HEK293 (cell line): ENCODE data around the gene MSANTD3.
A peak's percentile ranks its signal among the peaks of the same experiment; 100 is the strongest.

Source experiments
- CTCF ChIA-PET: fragments of 350-600 bp; formaldehyde crosslinking; extraction: SDS; loops from one replicate; lab custom pipeline; 2021; ENCODE audit warnings: antibody characterized with exemption; lab: Yijun Ruan, JAX
- POLR2A ChIA-PET: fragments of 300-600 bp; formaldehyde crosslinking; extraction: SDS; loops from one replicate; lab custom pipeline; 2020; ENCODE audit warnings: antibody characterized with exemption, inconsistent platforms; lab: Yijun Ruan, JAX
- H3K27ac ChIP-seq: fragments of 200-500 bp; sonication (Bioruptor generic); 2 replicates; pipeline ENCODE4 v1.5.1; 2014; ENCODE audit warnings: low read depth, low read length, control low read depth, inconsistent platforms; ENCODE audit errors: extremely low read depth
- H3K36me3 ChIP-seq, 2 experiments: fragments of 200-500 bp in 1 of 2; sonication (Bioruptor generic) in 1 of 2; 1 replicate in 1 of 2; 2 replicates in 1 of 2; pipeline ENCODE4 v1.5.1; 2014 to 2017; ENCODE audit warnings: inconsistent platforms in 2 of 2, low read length in 2 of 2; ENCODE audit not compliant: control insufficient read depth in 2 of 2, insufficient read depth in 1 of 2
- H3K4me1 ChIP-seq: fragments of 200-500 bp; sonication (Bioruptor generic); 2 replicates; pipeline ENCODE4 v1.5.1; 2014; ENCODE audit warnings: mild to moderate bottlenecking, low read length, inconsistent platforms; ENCODE audit not compliant: control insufficient read depth, insufficient read depth
- H3K4me3 ChIP-seq: 2 replicates; pipeline ENCODE4 v1.5.1; 2011; ENCODE audit warnings: low read depth, mild to moderate bottlenecking, control low read depth, low read length, moderate library complexity
- H3K9me3 ChIP-seq: fragments of 200-500 bp; sonication (Bioruptor generic); 2 replicates; pipeline ENCODE4 v1.5.1; 2014; ENCODE audit warnings: low read depth, low read length, inconsistent platforms; ENCODE audit not compliant: control insufficient read depth, insufficient read depth
- BCL11A ChIP-seq: fragments of 450-650 bp; formaldehyde crosslinking; IDR thresholded peaks from 2 replicates; pipeline ENCODE4 v1.5.1; 2016; ENCODE audit warnings: low read depth, missing biosample characterization, missing genetic modification characterization
- GLIS2 ChIP-seq: fragments of 450-650 bp; formaldehyde crosslinking; IDR thresholded peaks from 2 replicates; pipeline ENCODE4 v1.5.1; 2016; ENCODE audit warnings: missing biosample characterization, missing genetic modification characterization
- HOXA7 ChIP-seq: sonication (generic); formaldehyde crosslinking; IDR thresholded peaks from 2 replicates; pipeline ENCODE4 v1.8.1; 2022; ENCODE audit warnings: missing genetic modification reagents, borderline replicate concordance
- KLF10 ChIP-seq: fragments of 450-650 bp; IDR thresholded peaks from 2 replicates; pipeline ENCODE4 v1.5.1; 2018; ENCODE audit warnings: missing biosample characterization, mild to moderate bottlenecking, missing genetic modification characterization
- KLF16 ChIP-seq: fragments of 450-650 bp; formaldehyde crosslinking; IDR thresholded peaks from 2 replicates; pipeline ENCODE4 v1.5.1; 2017; ENCODE audit warnings: missing biosample characterization, missing genetic modification characterization
- KLF17 ChIP-seq: fragments of 450-650 bp; formaldehyde crosslinking; IDR thresholded peaks from 2 replicates; pipeline ENCODE4 v1.5.1; 2016; ENCODE audit warnings: missing biosample characterization, missing genetic modification characterization
- KLF9 ChIP-seq: fragments of 450-650 bp; formaldehyde crosslinking; IDR thresholded peaks from 2 replicates; pipeline ENCODE4 v1.5.1; 2016; ENCODE audit warnings: missing biosample characterization, missing genetic modification characterization, low read depth
- PRDM10 ChIP-seq: fragments of 450-650 bp; formaldehyde crosslinking; IDR thresholded peaks from 2 replicates; pipeline ENCODE4 v1.5.1; 2016; ENCODE audit warnings: missing biosample characterization, missing genetic modification characterization
- SP2 ChIP-seq: fragments of 450-650 bp; formaldehyde crosslinking; IDR thresholded peaks from 2 replicates; pipeline ENCODE4 v1.5.1; 2016; ENCODE audit warnings: missing biosample characterization, missing genetic modification characterization
- ZBTB10 ChIP-seq: fragments of 450-650 bp; formaldehyde crosslinking; IDR thresholded peaks from 2 replicates; pipeline ENCODE4 v1.5.1; 2016; ENCODE audit warnings: missing biosample characterization, missing genetic modification characterization
- ZFHX2 ChIP-seq: fragments of 450-650 bp; formaldehyde crosslinking; conservative IDR thresholded peaks from 2 replicates; pipeline ENCODE4 v1.5.1; 2016; ENCODE audit warnings: missing biosample characterization, missing genetic modification characterization
- ZFP69B ChIP-seq: fragments of 450-650 bp; formaldehyde crosslinking; IDR thresholded peaks from 2 replicates; pipeline ENCODE4 v1.5.1; 2016; ENCODE audit warnings: missing biosample characterization, missing genetic modification characterization
- ZNF24 ChIP-seq: fragments of 450-650 bp; formaldehyde crosslinking; IDR thresholded peaks from 2 replicates; pipeline ENCODE4 v1.5.1; 2016; ENCODE audit warnings: missing biosample characterization, missing genetic modification characterization
- ZNF341 ChIP-seq: fragments of 450-650 bp; formaldehyde crosslinking; IDR thresholded peaks from 2 replicates; pipeline ENCODE4; 2016; ENCODE audit warnings: low read depth, missing biosample characterization, missing genetic modification characterization
- ZNF362 ChIP-seq: fragments of 450-650 bp; formaldehyde crosslinking; IDR thresholded peaks from 2 replicates; pipeline ENCODE4 v1.5.1; 2016; ENCODE audit warnings: missing biosample characterization, missing genetic modification characterization
- ZNF398 ChIP-seq: fragments of 450-650 bp; formaldehyde crosslinking; IDR thresholded peaks from 2 replicates; pipeline ENCODE4 v1.5.1; 2017; ENCODE audit warnings: missing biosample characterization, missing genetic modification characterization
- ZNF548 ChIP-seq: fragments of 450-650 bp; formaldehyde crosslinking; IDR thresholded peaks from 2 replicates; pipeline ENCODE4 v1.5.1; 2016; ENCODE audit warnings: missing biosample characterization, missing genetic modification characterization
- ZNF623 ChIP-seq: fragments of 450-650 bp; formaldehyde crosslinking; IDR thresholded peaks from 2 replicates; pipeline ENCODE4 v1.5.1; 2016; ENCODE audit warnings: missing biosample characterization, missing genetic modification characterization
- ZNF664 ChIP-seq: fragments of 450-650 bp; formaldehyde crosslinking; IDR thresholded peaks from 2 replicates; pipeline ENCODE4 v1.5.1; 2016; ENCODE audit warnings: missing biosample characterization, missing genetic modification characterization
- ZXDB ChIP-seq: fragments of 450-650 bp; formaldehyde crosslinking; IDR thresholded peaks from 2 replicates; pipeline ENCODE4 v1.5.1; 2016; ENCODE audit warnings: missing biosample characterization, missing genetic modification characterization

The MSANTD3 gene

GRCh38 chr9:100472788-100473275, 45.9 kb downstream of the MSANTD3 start, which contains the start of gene TMEFF1:
Gene TMEFF1, plus strand, starts transcription at chr9:100473149. Its CDS starts 396 bp downstream, at chr9:100473545.
- Histone ChIP-seq H3K4me1 (peaks cover 8% of the 10 kb centered on the region; the same call in 1 of the 2 replicates), H3K27ac (peak within 1 kb of the TSS; percentile 54; the same call in 1 of the 2 replicates), H3K4me3 (peak within 1 kb of the TSS; percentile 91), H3K9me3 (no peaks in the 10 kb centered on the region), H3K36me3 (no peaks in the 10 kb centered on the region)
- TF ChIP-seq ZXDB (tag by site-specific recombination) (0 out of 2 replicates have a peak, but pooled peaks have one; percentile 33), PRDM10 (tag by site-specific recombination) (peak; percentile 16; the same call in 1 of the 2 replicates), ZFP69B (tag by site-specific recombination) (0 out of 2 replicates have a peak, but pooled peaks have one; percentile 34), ZFHX2 (tag by site-specific recombination) (0 out of 2 replicates have a peak, but pooled peaks have one; percentile 16), HOXA7 (CRISPR knock-in tag) (no peak), KLF10 (tag by site-specific recombination) (peak; percentile 84; the same call in 1 of the 2 replicates), ZNF548 (tag by site-specific recombination) (no peak)
- ChIA-PET POLR2A (interaction anchor here (1.1 to 1.4 kb wide), 2 partner anchors 13 to 185 kb away, joined by 3 read pairs; no protein-coding TSS in a partner anchor), CTCF (interaction anchor here (0.7 to 1.4 kb wide), 2 partner anchors 36 to 53 kb away, joined by 3 read pairs; no protein-coding TSS in a partner anchor)

- Histone ChIP-seq H3K27ac (peak overlapping the region; percentile 54; the same call in 1 of the 2 replicates), H3K9me3 (no peaks in the 10 kb centered on the region), H3K4me3 (peak overlapping the region; percentile 91), H3K36me3 (no peaks in the 10 kb centered on the region), H3K4me1 (peaks cover 8% of the 10 kb centered on the region; the same call in 1 of the 2 replicates)
- CTCF ChIA-PET = no interaction called here
- POLR2A ChIA-PET = interaction anchor here (1.1 to 1.4 kb wide), 2 partner anchors 13 to 185 kb away, joined by 3 read pairs; no protein-coding TSS in a partner anchor
- TF ChIP-seq KLF17 (peak; percentile 59; the same call in 1 of the 2 replicates), BCL11A (no peak), ZNF664 (tag by site-specific recombination) (no peak), ZNF341 (tag by site-specific recombination) (peak; percentile 33; the same call in 1 of the 2 replicates), ZNF362 (tag by site-specific recombination) (no peak), SP2 (tag by site-specific recombination) (peak; percentile 53), GLIS2 (tag by site-specific recombination) (peak; percentile 88), KLF16 (tag by site-specific recombination) (0 out of 2 replicates have a peak, but pooled peaks have one; percentile 22), ZNF398 (tag by site-specific recombination) (0 out of 2 replicates have a peak, but pooled peaks have one; percentile 24), KLF10 (tag by site-specific recombination) (peak; percentile 65), KLF9 (tag by site-specific recombination) (peak; percentile 76), ZNF24 (no peak), ZNF623 (tag by site-specific recombination) (no peak), ZBTB10 (tag by site-specific recombination) (no peak)
Observed at GRCh38 chr9:100473276-100474081, 46.5 kb downstream of the MSANTD3 start.
